HG03457 (cell line): Measurements from ENCODE around the gene SPIRE2.

Experiments used
- ATAC-seq: cut with Tn5 transposase; IDR thresholded peaks from one replicate; pipeline ENCODE4 v1.9.1; 2021; ENCODE audit warnings: moderate number of reproducible peaks; ENCODE audit not compliant: unreplicated experiment

SPIRE2 gene

DNA sequence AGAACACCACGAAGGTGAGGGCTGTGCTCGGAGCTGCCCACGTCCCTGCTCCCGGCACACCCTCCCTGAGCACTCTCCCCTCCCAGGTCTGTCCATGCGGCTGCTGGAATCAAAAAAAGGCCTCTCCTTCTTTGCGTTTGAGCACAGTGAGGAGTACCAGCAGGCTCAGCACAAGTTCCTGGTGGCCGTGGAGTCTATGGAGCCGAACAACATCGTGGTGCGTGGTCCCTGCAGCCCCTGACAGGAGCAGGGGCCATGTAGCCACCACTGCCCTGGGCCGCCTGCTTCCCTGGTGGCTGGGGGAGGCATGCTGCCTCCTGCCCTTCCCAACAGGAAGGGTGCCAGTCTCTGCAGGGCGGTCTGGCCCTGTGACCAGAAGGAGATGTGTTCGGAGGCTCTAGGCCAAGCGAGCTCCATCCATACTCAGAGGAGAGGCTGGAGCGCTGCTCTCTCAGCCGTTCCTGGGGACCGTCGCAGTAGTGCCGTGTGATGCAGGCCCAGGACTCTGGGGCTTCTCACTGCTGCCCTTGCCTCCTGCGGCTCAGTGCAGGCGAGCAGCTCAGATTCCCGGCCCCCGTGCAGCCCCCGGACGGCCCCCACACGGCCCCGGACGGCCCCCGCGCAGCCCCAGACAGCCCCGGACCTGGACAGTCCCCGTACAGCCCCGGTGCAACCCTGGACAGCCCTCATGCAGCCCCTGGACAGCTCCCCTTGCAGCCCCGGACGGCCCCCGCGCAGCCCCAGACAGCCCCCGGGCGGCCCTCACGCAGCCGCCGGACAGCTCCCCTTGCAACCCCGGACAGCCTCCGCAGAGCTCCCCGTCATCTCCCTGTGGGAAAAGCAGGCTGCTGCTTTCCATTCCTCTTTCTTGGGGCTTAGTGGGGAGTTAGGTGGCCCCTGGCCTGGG lies 65.6 kb downstream of the SPIRE2 start:
- no peak for ATAC-seq

GRCh38 chr16:89895482-89896250 lies 67.4 kb downstream of the SPIRE2 start:
- ATAC-seq, result no peak

GRCh38 chr16:89897204-89897603 lies 68.9 kb downstream of the SPIRE2 start:
- ATAC-seq, result no peak

- ATAC-seq, result no peak
These were observed 70.1 kb downstream of the SPIRE2 start for GRCh38 chr16:89898201-89898967.

DNA sequence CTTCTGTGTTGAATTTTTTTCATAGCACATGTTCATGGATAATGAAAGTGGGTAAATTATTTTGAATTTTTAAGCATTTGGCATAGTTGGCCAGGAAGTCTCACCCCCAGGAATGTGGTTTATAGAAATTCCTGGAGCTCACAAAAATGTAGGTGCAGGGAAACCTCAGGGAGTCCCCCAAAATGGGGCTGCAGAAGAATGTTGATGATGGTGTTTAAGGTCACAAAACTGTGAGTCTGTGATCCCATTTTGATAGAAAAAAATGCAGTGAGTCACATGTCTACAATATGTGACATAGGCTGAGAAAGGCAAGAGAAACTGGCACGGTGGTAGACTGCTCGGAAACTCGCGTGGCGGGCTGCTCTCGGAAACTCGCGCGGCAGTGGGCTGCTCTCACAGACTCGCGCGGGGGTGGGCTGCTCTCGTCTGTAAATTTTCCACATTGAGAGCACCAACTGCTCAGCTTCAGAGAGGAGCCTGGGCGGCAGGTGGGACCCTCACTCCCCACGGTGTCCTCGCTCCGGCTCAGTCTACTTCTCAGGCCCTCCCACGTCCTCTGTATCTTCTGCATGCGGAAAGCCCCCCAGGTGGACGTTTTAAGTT lies 71.7 kb downstream of the SPIRE2 start:
- no peak for ATAC-seq

GRCh38 chr16:89900885-89901284 lies 72.6 kb downstream of the SPIRE2 start:
- ATAC-seq, result no peak

DNA sequence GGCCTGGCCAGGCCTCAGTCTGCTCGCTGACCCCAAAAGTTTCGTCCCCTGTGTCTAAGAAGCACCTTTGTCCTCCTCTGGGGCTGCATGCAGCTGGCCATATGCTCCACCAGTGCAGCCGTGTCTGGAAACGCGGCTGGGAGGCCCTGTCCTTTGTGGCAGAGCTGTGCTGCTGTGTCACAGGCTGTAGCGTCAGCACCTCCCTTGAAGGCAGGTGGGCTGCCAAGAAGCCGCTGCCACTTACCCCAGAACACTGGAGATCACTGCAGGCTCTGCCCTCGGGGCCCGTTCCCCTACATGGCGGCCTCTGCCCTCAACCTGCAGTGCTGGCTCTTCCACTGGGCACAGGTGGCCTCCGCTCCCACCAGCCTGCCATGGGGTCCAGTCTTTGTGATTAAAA lies 74.7 kb downstream of the SPIRE2 start:
- ATAC-seq, result no peak

DNA sequence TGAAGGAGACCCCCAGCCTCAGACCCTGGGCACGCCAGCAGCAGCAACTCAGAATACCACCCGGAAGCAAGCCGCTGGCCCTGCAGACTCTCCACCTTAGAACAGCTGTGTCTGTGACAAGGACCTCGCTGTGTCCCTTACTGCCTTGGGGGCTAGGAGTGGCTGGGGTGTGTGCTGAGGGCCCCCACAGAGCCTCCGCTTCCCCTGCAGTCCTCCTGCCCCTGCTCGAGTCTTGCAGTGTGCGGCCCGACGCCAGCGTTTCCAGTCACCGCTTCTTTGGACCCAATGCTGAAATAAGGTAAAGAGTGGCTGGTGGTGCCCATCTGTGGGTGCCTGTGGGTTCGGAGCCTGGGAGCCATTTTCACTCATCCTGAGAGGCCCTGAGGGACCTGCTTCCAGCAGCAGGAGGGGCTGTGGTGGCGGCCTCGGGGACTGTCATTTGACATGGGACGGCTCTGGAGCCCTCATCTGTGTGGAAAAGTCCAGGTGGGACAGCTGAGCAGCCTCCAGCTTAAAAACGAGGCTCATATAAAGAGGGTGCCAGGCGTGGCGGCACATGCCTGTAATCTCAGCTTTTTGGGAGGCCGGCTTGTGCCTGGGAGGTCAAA lies 75.7 kb downstream of the SPIRE2 start:
- ATAC-seq, result no peak

- no peak for ATAC-seq
These were observed 76.6 kb downstream of the SPIRE2 start for GRCh38 chr16:89904606-89905510.

DNA sequence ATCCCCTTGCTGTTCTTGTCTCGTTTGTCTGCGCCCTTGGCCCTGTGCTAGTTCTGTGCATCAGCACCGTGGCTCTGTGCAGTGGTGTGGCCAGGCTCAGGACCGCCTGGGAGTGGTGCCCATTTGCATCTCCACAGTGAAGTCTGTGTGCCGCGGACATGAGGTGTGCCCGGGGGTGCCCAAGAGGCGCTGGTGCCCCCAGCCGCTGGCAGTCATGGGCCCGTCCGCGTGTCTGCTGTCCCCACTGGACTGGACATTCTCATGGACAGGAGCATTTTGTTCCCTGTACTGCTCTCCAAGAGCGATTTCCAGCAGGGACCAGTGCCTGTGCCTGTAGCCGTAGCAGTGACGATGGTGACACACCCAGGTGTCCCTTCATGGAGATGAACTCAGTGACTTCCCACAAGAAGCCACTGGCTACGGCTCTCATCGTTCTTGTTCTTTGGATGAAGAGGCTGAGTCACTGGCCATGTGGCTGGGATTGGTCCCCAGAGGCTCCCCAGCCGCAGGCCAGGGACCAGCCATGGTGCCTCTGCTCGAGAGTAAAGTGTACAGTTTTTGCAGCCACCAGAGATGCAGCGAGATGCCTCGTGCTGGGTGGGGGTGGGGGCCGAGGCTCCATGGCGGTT lies 77.3 kb downstream of the SPIRE2 start:
- ATAC-seq, result no peak

DNA sequence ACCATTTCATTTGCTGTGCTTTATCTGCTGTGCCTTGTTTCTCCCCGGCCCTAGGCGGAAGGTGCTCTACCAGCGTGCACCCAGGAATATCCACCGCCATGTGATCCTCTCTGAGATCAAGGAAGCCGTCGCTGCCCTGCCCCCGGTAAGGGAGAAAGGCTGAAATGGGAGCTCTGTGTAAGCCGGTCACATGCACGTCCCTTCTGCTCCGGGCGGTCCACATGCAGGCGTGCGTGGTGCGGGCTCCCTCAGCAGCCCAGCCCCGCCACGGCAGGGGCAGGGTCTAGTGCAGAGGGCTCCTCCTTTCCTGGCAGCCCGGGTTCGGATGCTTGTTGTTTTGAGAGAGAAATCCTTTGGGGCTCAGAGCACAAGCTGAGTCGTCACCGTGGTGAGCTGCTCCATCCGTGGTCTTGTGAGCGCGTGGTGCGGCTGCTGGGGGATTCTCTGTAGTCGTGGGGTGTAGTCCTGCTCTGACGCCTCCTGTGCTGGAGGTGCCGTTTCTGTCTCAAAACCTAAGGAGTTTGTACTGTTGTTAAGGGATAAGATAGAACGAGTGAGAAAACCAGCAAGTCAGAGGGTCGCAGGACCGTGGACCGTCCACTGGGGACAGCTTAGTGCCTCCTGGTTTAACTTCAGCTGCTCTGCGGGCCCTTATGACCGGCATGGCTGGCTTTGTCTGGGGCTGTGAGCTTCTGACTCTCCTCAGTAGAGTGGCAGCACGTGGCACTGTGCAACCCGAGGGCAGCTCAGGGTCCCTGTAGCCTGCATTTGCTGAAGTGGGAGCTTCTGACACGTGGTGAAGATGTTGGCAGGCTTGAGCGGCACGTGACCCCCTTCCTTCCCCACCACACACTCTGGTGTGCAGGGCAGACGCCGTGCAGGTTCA lies 78.1 kb downstream of the SPIRE2 start:
- ATAC-seq, result no peak

DNA sequence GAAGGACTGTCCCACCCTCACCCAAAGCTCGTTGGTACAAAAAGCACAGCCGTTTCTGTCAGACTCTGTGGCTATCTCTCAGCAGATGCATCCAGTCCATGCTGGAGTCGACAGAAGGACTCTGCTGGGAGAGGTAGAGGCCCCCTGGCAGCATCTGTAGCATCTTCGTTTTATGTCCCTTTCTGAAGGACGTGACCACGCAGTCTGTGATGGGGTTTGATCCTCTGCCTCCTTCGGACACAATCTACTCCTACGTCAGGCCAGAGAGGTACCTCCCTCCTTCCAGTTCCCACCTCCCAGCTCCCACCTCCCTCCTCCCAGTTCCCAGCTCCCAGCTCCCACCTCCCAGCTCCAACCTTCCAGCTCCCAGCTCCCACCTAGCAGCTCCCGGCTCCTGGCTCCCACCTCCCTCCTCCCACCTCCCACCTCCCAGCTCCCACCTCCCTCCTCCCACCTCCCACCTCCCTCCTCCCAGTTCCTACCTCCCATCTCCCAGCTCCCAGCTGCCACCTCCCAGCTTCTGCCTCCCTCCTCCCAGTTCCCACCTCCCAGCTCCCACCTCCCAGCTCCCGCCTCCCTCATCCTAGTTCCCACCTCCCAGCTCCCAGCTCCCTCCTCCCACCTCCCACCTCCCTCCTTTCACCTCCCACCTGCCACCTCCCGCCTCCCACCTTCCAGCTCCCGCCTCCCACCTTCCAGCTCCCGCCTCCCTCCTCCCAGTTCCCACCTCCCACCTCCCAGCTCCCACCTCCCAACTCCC lies 79.0 kb downstream of the SPIRE2 start:
- no peak for ATAC-seq

- no peak for ATAC-seq
These were observed 80.0 kb downstream of the SPIRE2 start for GRCh38 chr16:89908236-89908635.

DNA sequence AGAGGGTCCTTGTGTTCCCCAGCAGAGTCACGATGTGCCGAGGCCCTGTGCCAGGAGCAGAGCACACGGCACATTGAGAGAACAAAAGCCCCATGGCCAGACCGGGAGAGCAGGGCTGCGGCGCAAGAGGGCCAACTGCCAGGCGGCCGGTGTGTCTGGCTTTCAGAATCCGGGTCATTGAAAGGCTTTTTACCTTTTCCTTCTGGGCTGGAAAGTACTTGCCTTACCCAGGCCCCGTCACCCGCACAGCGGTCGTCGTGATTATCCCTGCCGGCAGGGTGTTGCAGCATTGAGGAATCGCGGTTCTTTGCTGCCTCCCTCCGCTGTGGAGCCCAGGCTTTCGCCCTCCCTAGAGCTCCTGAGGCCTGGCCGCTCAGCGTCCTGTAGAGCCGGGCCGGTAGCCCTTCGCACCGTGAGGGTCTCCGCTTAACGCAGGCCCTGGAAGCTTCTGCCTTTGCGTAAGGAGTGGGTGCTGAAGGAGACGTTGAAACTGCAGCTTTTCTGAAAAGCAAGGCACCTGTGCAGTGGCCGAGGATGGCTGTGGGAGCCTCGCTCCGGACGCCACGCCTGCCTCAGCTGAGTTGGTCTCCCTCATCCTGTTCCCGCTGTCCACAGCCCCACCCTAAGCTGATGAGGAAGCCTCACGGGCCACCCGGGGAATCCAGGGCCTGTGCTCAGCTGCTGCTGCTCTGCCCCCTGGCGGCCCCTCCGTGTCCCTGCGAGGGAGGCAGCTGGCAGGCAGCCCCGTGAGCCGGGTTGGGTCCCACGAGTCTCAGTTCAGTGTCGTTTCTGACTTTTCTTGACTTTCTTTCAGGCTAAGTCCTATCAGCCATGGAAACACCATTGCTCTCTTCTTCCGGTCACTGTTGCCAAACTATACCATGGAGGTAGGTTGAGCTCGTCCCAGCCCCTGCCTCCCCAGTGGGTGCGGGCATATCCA lies 81.8 kb downstream of the SPIRE2 start:
- no peak for ATAC-seq

GRCh38 chr16:89910717-89911354 lies 82.6 kb downstream of the SPIRE2 start:
- ATAC-seq, result no peak

- no peak for ATAC-seq
These were observed 83.1 kb downstream of the SPIRE2 start for GRCh38 chr16:89911375-89911774.
